GM12892 (cell line): ENCODE data around the gene CYB5B.
A peak's percentile ranks its signal among the peaks of the same experiment; 100 is the strongest.

Source experiments
- DNase-seq: peaks from one replicate; pipeline ENCODE4 v3.0.0; 2011; ENCODE audit not compliant: insufficient read length
- FAIRE-seq: peaks from 2 replicates; lab custom pipeline; 2011; peaks lifted over from hg19 to GRCh38; lab: Jason Lieb, UNC
- POLR2A ChIP-seq: IDR thresholded peaks from 2 replicates; pipeline ENCODE4 v1.6.1; 2011; ENCODE audit warnings: low read depth, low read length, control low read depth
- POLR2AphosphoS5 ChIP-seq: IDR thresholded peaks from 2 replicates; pipeline ENCODE4 v1.6.1; 2011; ENCODE audit warnings: low read depth, low read length, control low read depth
- TAF1 ChIP-seq: IDR thresholded peaks from 2 replicates; pipeline ENCODE4 v1.6.1; 2011; ENCODE audit warnings: low read depth, mild to moderate bottlenecking, control low read depth, low read length, borderline replicate concordance

Gene CYB5B

DNA sequence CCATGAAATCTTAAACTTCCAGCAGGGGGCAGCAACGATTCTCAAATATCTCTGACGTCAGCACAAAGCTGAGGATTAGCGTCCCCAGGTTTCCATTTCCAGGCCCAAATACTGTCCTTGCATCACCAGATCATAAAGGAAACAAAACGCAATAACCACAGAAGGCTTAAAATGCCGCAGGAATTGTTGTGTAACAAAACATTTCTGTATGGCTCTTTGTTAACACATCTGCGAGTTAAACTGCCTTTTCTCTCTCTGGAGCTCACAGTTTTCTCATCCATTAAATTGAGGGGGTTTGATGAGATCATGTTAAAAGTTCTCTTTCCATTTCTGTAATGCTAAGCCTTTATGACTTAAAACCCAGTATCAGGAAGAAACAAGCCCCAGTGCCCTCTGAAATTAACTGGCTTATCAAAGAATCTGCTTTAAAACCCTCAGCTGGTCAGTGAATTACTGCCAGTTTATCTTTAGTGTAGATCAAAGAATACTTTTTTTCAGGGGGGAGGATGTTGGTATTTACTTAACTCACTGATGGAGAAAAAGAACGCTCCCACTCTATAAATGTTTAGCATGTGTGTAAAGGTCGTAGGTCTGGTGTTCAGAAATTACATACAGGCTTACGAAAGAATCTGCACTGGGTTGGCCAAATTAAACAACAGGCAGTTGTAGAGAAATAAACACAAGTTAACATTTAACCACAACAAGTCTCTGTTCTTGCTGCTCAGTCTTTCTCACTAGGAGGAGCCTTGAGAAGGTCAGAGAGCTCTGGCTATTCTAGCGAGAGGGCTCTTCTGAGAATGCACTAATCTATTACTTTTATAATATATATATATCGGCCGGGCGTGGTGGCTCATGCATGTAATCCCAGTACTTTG lies 28.0 kb upstream of the CYB5B start:
- peak; percentile 40 for FAIRE-seq

DNA sequence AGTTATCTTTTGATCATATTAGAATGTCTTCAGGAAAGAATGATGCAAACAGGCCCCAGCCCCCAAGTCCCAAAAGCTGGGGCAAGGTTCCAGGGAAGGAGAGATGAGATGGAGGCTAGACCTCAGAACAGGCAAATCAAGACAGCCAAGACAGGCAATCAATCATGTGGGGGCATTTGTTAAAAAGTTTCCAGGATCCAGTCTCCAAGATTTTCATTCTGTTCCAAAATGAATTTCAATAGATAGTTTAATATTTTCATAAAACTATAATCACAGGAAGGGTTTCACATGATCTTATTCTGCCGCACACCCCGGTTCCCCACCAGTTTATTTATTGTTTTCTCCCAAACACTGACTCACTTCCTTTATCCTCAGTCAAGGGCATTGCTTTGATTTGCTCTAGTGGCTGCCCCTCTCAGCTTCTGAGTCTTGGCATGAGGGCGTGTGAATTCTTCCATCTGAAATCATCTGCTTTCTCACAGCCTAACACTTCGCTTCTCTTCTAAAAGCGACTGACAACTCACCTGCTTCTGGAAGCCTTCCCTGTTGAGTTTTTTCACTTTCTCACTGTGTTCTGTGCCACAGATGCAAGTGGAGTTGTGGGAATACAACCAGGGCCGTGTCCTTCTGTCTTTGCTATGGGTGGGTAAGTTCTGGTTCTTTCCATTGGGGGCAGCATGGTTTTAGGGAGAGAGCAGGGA lies 26.4 kb upstream of the CYB5B start:
- FAIRE-seq (no peak), DNase-seq (no peak)
- no peak for TF ChIP-seq POLR2A
- TF ChIP-seq TAF1: no peak
- no peak for TF ChIP-seq POLR2AphosphoS5

More for the DNA sequence above, 28.0 kb upstream of the CYB5B start:
- TF ChIP-seq POLR2A (no peak), TAF1 (no peak), POLR2AphosphoS5 (no peak)
- no peak for DNase-seq

DNA sequence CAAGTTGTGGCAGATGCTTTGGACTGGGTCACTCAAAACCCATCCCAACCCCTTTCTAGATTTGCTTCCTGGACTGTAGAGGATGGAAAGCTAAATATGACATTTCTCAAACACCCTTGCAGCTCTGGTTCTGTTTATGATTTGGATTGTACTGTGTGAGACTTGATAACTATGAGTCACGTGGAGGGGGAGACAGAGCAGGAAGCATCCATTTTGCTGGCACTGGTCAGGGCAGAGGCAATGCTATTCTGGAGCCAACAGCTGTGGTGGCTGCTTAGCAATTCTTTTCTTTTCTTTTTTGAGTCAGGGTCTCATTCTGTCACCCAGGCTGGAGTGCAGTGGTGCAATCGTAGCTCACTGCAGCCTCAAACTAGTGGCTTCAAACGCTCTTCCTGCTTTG lies 25.1 kb upstream of the CYB5B start:
- DNase-seq (no peak), FAIRE-seq (no peak)
- no peak for TF ChIP-seq POLR2A
- no peak for TF ChIP-seq POLR2AphosphoS5
- TF ChIP-seq TAF1: no peak

DNA sequence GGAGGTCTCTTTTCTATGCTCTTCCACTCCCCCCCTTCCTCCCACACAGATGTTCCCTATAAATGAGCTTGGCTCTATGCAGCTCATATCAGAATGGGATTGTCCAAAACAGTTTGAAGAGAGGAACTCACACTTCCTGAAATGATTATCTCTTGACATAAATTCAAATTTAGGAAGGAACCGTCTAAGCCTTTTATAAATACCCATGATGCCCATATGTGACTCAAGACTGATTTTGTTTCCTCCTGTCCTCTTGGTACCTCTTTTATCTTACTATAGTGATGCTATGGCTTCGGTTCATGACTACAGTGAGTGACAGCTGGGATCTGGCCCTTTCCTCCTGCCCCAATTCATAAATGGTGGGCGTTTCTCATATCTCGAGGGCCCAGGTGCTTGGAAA lies 22.0 kb upstream of the CYB5B start:
- no peak for FAIRE-seq
- DNase-seq: no peak
- no peak for TF ChIP-seq TAF1
- no peak for TF ChIP-seq POLR2AphosphoS5
- TF ChIP-seq POLR2A: no peak

DNA sequence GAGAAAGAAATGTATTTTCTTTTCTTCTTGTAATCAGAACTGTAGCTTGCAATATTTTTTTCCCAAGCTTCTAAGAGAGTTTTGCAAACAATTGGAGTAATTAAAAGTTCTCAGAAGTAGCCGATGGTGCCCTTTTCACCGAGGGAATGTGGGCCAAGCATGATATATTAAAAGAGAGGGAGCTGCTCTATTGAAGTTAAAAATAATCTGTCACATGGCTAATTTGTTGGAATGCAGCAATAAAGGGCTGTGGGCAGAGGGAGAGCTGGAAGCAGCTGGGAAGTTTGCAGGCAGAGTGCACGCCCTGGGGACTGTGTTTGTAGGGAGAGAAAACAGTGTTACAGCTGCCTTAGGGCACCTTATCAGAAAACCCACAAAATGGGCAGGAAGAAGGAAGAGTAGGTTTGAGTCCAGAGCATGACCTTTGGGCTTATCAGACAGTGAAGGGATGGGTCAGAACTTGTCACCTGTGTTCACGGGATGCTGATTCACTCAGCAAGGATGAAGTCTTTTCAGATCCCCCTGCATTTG lies 20.1 kb upstream of the CYB5B start:
- no peak for TF ChIP-seq POLR2A
- TF ChIP-seq TAF1: no peak
- no peak for TF ChIP-seq POLR2AphosphoS5
- no peak for FAIRE-seq
- DNase-seq: no peak

DNA sequence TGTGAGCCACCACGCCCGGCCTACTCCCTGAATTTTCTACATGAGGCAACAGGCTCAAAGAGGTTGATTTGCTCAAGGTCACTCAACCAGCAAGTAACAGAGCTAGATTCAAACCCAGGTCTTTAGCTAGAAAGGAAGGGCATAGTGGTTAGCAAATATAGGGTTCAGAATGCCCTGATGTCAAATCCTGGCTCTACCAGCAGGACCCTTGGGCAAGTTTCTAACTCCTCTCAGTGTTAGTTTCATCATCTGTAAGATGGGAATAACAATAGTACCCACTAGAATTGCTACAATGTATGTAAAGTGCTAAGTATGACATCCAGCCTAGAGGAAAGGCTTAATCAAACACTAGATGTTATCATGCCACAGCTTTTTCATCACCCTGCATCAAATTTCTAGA lies 19.1 kb upstream of the CYB5B start:
- no peak for DNase-seq
- FAIRE-seq: no peak
- no peak for TF ChIP-seq TAF1
- no peak for TF ChIP-seq POLR2AphosphoS5
- TF ChIP-seq POLR2A: no peak

DNA sequence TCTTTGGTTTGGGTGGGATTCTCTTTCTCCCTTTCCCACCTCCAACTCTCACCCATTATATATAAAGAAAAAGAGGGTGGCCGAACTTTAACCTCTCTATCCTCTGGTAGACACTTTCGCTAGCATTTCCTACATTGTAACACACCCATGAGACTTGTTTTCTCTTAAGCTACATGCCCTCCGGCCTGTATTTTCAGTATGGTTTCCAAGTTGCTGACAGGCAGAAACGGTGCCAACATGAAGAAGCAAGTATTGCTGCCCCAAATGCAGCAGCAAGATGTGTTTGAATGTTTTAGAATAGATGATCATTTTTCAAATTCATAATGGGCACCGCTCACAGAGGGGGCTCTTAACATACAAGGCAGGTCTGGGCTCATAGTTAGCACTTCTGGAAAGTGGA lies 18.7 kb upstream of the CYB5B start:
- no peak for DNase-seq
- FAIRE-seq: no peak

DNA sequence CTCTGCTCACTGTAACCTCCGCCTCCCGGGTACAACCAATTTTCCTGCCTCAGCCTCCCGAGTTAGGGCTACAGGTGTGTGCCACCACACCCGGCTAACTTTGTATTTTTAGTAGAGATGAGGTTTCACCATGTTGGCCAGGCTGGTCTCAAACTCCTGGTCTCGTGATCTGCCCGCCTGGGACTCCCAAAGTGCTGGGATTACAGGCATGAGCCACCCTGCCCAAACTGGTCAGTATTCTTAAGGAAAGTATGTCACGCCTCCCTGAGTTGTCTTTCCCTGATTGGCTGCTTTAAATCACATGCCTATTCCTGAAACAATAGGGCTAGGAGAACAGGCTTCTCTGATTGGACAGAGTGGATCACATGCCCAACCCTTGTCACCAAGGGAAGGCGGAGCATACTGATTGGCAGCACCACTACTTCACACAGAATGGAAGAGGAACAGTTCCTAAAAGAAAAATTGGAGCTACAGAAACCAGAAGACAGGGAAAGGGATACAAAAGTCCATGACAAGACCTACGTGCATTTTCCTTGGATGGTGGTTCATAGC lies 17.6 kb upstream of the CYB5B start:
- TF ChIP-seq TAF1: no peak
- no peak for FAIRE-seq

More for the DNA sequence above, 18.7 kb upstream of the CYB5B start:
- TF ChIP-seq TAF1 (no peak), POLR2AphosphoS5 (no peak), POLR2A (no peak)

DNA sequence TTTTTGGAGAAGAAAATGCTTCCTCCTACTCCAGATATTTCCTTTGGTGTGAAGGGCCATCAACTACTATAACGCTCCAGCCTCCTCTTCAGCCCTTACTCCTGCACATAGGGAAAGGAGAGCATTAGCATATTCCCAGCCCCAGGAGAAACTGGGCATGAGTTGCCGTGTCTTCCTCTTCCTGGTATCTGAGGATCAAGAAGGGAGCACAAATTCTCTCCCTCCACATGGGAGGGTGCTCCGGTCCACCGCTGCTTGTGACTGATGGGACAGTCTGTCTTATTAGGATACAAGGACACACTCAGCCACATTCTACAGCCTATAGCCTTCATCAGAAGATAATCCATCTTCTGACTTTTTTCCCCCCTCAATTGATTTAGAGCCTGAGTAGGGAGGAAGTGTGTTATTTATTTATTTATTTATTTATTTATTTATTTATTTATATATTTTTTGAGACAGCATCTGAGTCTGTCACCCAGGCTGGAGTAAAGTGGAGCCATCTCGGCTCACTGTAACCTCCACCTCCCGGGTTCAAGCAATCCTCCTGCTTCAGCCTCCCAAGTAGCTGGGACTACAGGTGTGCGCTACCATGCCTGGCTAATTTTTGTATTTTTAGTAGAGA lies 16.6 kb upstream of the CYB5B start:
- DNase-seq: no peak
- no peak for TF ChIP-seq POLR2A
- TF ChIP-seq POLR2AphosphoS5: no peak
- no peak for TF ChIP-seq TAF1
- no peak for FAIRE-seq

More for the DNA sequence above, 17.6 kb upstream of the CYB5B start:
- DNase-seq: no peak

DNA sequence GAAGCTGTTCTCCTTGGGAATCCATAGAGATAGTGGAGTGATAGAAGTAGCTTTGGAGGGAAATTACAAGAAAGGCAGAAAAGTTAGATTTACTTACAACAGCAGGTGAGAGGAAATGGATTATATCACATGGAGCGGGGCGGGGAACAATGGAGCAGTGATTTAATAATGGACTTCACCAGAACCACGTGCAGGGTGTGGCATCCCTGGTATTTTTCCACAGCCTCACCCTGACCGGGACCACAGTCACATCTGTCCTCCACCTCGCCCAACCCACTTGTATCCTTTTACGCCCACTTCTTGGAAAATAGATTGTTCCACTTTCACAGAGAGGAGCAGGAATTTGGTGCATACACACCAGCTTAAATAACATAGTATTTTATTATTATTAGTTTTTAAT lies 15.9 kb upstream of the CYB5B start:
- no peak for FAIRE-seq
- no peak for TF ChIP-seq TAF1
- TF ChIP-seq POLR2AphosphoS5: no peak
- TF ChIP-seq POLR2A: no peak
- DNase-seq: no peak
